HepG2 (cell line): ENCODE measurements around the gene APRT. TPM values are rescaled to one million over a fixed set of nuclear protein-coding genes. Genes with fewer than 3 reads are reported as not detected.

Experiments
- AKNA ChIP-seq: sonication (generic); formaldehyde crosslinking; IDR thresholded peaks from 2 replicates; pipeline ENCODE4 v1.4.0; 2020; ENCODE audit warnings: missing genetic modification reagents, borderline replicate concordance
- DNMT1 ChIP-seq: sonication (generic); formaldehyde crosslinking; IDR thresholded peaks from 2 replicates; pipeline ENCODE4 v1.5.1; 2020; ENCODE audit warnings: mild to moderate bottlenecking, missing genetic modification reagents
- DZIP1 ChIP-seq: sonication (generic); formaldehyde crosslinking; IDR thresholded peaks from 2 replicates; pipeline ENCODE4 v1.5.0; 2020; ENCODE audit warnings: mild to moderate bottlenecking, missing genetic modification reagents
- GATAD1 ChIP-seq: IDR thresholded peaks from 2 replicates; pipeline ENCODE4 v1.6.1; 2016; ENCODE audit warnings: missing genetic modification reagents, missing compliant biosample characterization
- HOXA3 ChIP-seq: sonication (generic); formaldehyde crosslinking; IDR thresholded peaks from 2 replicates; pipeline ENCODE4 v1.5.0; 2020; ENCODE audit warnings: missing genetic modification reagents
- MAFK ChIP-seq, 2 experiments: IDR thresholded peaks in 1 of 2; conservative IDR thresholded peaks in 1 of 2; 2 replicates each; pipeline ENCODE4 v1.6.1; 2011; ENCODE audit warnings: improper control_type of control experiment in 2 of 2, low read length in 2 of 2
- NFYB ChIP-seq: sonication (generic); formaldehyde crosslinking; IDR thresholded peaks from 2 replicates; pipeline ENCODE4 v1.4.0; 2020; ENCODE audit warnings: missing genetic modification reagents
- SRY ChIP-seq: sonication (generic); formaldehyde crosslinking; IDR thresholded peaks from 2 replicates; pipeline ENCODE4 v1.8.0; 2022; ENCODE audit warnings: mild to moderate bottlenecking, missing genetic modification reagents
- TEAD2 ChIP-seq: sonication (generic); formaldehyde crosslinking; IDR thresholded peaks from 2 replicates; pipeline ENCODE4 v1.9.0; 2021; ENCODE audit warnings: missing genetic modification reagents
- ZBTB4 ChIP-seq: sonication (generic); formaldehyde crosslinking; IDR thresholded peaks from 2 replicates; pipeline ENCODE4 v1.4.0; 2020; ENCODE audit warnings: missing genetic modification reagents, mild to moderate bottlenecking, borderline replicate concordance
- ZBTB43 ChIP-seq: sonication (generic); formaldehyde crosslinking; conservative IDR thresholded peaks from 2 replicates; pipeline ENCODE4 v1.4.0; 2020; ENCODE audit warnings: missing genetic modification reagents
- ZNF770 ChIP-seq: sonication (generic); formaldehyde crosslinking; IDR thresholded peaks from 2 replicates; pipeline ENCODE4 v1.5.0; 2020; ENCODE audit warnings: mild to moderate bottlenecking, missing genetic modification reagents
- polyA plus RNA-seq, 8 experiments: library from polyadenylated mRNA; depleted of rRNA in 3 of 8; stranded (reverse) in 7 of 8; unstranded in 1 of 8; fragments of >200 nt; fragmentation: Illumina TruSeq in 4 of 8; extraction: Trizol in 4 of 8; gene quantifications; 2 replicates each; pipeline versions ENCODE4 v1.2.1 to v1.2.3, GENCODE V29; 2011 to 2016; ENCODE audit warnings: low read depth in 4 of 8, missing spikeins in 1 of 8, mixed read lengths in 1 of 8; ENCODE audit not compliant: insufficient read depth in 1 of 8
- total RNA-seq, 5 experiments: library from RNA; depleted of rRNA; stranded (reverse); fragments of >200 nt; fragmentation: Illumina TruSeq; extraction: Trizol; gene quantifications; 2 replicates each; pipeline ENCODE4 v1.2.3, GENCODE V29; 2016; ENCODE audit warnings: low read depth in 1 of 5

APRT gene
- total and polyA plus RNA-seq, 2 of the 13 experiments (the other 11 are each of a cell fraction or from before 2014, with no cell fraction given), result 155 to 242 TPM

- TF ChIP-seq ZBTB4 (CRISPR knock-in tag) (peak; percentile 60; the same call in 1 of the 2 replicates), HOXA3 (CRISPR knock-in tag) (peak; percentile 31; the same call in 1 of the 2 replicates), DZIP1 (CRISPR knock-in tag) (peak; percentile 45; the same call in 1 of the 2 replicates), GATAD1 (no peak), MAFK (conservative IDR thresholded peaks at IDR 0.05 in 1 of 2, IDR thresholded peaks at IDR 0.05 in 1 of 2; ENCODE audit: low read length in 2 of 2) (no peak), SRY (CRISPR knock-in tag) (no peak), ZBTB43 (CRISPR knock-in tag) (no peak), NFYB (CRISPR knock-in tag) (no peak), DNMT1 (CRISPR knock-in tag) (peak; percentile 34; the same call in 1 of the 2 replicates), AKNA (CRISPR knock-in tag) (no peak), TEAD2 (CRISPR knock-in tag) (no peak), ZNF770 (CRISPR knock-in tag) (no peak)
These were observed 9.6 kb upstream of the APRT start (continued) for GRCh38 chr16:88821168-88821850.
